GM19023 (cell line): ENCODE measurements around the gene SCG5.
"Not testable (repeated sequence)": the region's sequence is repeated elsewhere in the genome, so short reads cannot be mapped to it uniquely, and the experiment has no call there.

Source experiments
- ATAC-seq: cut with Tn5 transposase; IDR thresholded peaks from one replicate; pipeline ENCODE4 v1.9.1; 2021; ENCODE audit warnings: mild to moderate bottlenecking, moderate library complexity; ENCODE audit not compliant: unreplicated experiment

SCG5 gene

DNA sequence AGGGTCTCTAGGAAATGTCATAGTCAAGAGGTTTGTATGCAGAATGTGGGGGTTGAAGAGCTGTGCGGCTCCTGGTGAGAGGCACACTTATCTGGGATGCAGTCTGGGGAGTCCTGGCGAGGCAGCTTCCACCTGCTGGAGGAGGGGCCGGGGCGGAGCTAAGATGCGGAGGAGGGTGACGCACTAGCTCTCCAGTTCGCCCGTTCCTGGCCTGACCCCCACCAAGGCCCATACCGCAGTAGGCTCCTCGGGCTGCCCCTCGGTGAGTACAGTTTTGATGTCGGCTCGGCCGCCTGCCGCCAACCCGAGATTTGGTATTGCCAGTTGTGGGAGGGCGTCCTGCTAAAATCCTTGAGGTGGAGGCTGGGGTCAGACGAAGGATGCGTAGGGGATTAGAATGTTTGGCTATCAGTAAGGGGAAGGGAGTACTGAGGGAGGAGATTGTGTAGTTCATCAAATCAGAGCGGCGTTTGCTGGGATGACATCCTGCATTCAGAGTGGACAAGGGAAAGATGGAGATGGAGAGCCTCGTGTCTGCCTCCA lies at the start of gene SCG5:
Gene SCG5, plus strand, starts transcription at position 194 of the 543 bp plus-strand sequence. CDS start 1,883 bp downstream, outside the sequence.
- ATAC-seq = no peak

DNA sequence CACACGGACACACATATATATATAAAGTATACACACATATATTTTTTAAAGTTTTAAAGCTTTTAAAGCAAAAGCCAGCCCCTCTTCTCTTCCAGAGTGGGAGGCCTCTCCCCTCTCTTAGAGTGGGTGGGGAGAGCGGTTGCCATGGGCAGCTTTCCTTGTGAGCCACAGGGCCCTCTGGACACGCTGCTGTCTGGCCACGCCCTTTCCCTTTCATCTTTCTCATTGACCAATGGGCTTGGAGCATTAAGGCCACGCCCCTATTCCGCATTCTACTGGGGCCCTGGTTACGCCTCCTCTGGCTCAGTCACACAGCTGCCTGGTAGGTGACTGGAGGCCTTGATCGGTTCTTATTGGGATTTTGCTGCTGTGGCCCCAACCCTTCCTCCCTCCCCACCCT lies 48.4 kb upstream of the SCG5 start, which contains the start of gene GOLGA8N:
Gene GOLGA8N, plus strand, starts transcription at position 306 of the 400 bp plus-strand sequence.
- ATAC-seq = not testable (repeated sequence)

DNA sequence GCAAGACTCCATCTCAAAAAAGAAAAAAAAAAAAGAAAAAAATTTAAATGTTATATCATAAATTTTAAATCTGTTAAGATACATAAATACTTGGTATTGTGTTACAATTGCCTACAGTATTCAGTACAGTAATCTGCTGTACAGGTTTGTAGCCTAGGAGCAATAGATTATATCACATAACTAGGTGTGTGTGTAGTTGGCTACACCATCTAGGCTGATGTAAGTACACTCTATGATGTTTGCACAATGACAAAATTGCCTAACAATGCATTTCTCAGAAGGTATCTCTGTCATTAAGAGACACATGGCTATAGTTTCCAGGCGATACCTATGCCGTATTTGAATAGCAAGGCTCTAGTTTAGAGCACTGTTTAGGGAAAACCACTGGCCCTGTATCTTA lies 32.0 kb upstream of the SCG5 start:
- not testable (repeated sequence) for ATAC-seq

DNA sequence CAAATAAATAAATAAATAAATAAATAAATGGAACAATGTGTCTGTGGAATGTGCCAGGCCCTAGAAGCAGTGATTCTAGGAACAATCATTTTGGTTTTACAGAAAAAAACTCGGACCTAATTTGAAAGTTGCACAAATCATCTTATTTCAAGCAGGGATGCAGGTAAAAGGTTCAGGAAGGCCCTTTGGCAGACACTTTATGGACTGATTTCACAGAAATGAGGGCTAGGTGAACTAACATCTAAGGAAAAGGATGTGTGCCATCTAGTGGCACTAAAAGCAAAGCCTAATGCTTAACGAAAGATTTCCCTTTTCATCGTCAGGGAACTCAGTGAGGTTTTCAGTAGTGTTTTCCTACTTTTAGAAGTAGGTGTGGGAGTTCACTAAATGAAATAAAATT lies 30.8 kb upstream of the SCG5 start:
- ATAC-seq = not testable (repeated sequence)

DNA sequence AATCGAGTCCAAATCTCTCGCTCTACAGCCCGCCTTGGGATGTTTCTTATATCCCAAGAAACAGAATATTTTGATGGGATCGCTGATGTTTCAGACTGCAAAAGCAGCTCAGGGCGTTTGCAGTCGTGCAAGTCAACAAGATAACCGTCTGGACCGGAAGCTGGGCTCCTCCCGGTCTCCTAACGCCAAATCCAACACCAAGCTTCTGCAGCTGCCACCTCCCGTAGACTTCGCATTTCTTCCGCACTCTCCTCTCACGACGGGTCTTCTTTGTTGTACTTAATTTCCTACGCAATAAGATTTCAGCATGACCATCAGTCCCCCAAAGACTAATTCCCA lies 26.8 kb upstream of the SCG5 start:
- peak; percentile 14 for ATAC-seq

DNA sequence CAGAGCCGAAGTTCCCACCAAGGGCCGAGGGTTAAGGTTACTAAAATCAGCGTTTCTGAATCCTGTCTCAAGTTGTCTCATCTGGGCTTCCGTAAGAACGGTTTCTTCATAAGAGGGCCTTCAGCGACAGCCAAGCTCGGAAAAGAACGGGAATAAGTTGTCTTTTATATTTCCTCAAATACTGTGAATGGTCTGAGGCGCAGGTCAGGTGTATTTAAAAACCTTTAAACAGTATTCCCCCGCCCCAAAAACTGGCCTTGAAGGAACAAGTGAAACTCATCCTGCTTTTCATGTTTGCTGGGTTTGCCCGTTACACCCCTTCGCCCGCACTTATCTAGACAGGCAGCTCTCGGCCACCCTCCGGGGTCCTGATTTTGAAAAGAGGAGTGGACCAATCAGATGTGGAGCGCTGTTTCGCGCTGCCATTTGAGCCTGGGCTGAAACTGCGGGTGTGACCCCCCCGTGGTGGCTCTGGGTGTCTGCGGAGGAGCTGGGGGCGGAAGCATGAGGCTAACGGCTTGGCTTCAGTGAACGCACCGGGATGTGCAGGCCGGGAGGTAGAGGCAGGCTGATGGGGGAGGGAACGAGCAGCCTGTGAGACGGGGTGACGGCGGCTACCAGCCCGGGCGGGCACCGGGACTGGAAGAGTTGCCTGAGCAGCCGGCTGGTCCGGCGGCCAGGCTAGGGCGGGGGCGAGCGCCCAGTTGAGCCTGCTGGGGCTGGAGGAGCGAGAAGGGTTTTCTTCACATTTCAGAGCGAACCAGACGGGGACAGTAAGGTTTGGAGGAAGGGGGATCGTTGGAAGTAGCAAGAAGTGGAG lies 26.2 kb upstream of the SCG5 start, which contains the start of gene ARHGAP11A:
Gene ARHGAP11A, plus strand, starts transcription at position 454 of the 820 bp plus-strand sequence. CDS start 708 bp downstream, outside the sequence.
- peak; percentile 79 for ATAC-seq

- peak; percentile 21 for ATAC-seq
These were observed 25.6 kb upstream of the SCG5 start for GRCh38 chr15:32615871-32616426.

GRCh38 chr15:32636410-32636809 lies 5.1 kb upstream of the SCG5 start:
- ATAC-seq = no peak

GRCh38 chr15:32636908-32637567 lies 4.5 kb upstream of the SCG5 start:
- ATAC-seq = no peak

DNA sequence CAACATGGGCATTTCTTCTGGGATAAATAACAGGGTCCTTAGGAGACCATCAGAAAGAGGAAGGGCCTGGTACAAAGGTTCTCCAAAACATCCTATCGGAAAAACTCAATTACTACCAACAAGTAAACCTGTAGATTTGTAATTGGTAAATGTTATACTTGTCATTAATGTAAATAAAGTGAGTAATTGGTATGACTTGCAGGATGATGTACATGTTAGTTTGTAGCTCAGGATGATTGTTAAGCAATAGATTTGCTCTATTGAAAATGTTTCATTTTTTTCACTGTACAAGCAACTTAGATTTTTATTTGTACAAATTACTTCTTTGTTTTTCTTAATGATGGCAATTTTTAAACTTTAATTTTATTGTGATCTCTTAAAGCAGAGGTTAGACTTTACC lies 3.8 kb upstream of the SCG5 start:
- ATAC-seq = no peak

- no peak for ATAC-seq
These were observed 1.3 kb downstream of the SCG5 start for GRCh38 chr15:32642667-32643435.

- ATAC-seq = no peak
These were observed 2.5 kb downstream of the SCG5 start for GRCh38 chr15:32643907-32644445.

DNA sequence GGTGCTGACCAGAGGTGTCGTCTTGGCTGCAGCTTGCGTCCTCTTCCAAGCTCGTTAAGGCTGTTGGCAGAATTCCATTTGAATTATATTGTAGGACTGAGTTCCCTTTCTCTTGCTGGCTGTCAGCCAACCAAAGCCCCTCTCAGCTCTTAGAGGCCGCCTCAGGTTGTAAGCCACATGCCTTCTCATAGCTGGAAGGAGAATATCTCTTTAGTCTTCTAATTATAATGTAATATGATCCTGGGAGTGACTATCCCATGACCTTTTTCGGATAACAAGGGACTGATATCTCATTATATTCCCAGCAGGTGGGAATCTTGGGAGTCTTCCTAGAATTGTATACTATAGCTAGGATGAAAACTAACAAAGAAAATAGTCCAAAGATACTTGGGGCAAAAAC lies 4.8 kb downstream of the SCG5 start:
- no peak for ATAC-seq

DNA sequence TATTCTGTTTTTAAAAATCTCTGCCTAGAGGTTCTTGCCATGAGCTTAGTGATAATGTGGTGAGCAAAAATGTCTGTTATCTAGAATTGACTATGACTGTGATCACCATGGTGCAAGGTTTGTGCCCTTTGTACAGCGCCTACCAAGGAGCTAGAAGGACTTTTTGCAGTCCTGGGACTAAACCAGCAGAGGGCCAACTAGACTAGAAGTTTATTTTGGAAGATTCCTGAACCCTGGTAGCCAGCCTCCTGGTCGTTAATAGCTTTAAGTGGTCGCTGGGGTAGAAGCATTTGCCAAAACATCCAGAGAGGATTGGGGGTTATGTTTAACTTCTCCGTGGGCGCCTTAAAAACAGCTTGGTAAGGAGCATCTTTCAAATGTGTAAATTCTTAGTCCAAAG lies 7.8 kb downstream of the SCG5 start:
- no peak for ATAC-seq

- ATAC-seq = peak; percentile 88
These were observed 9.8 kb downstream of the SCG5 start for GRCh38 chr15:32651229-32651837.

- ATAC-seq = no peak
These were observed 10.7 kb downstream of the SCG5 start for GRCh38 chr15:32652178-32652577.

- no peak for ATAC-seq
These were observed 14.6 kb downstream of the SCG5 start for GRCh38 chr15:32656091-32656490.

DNA sequence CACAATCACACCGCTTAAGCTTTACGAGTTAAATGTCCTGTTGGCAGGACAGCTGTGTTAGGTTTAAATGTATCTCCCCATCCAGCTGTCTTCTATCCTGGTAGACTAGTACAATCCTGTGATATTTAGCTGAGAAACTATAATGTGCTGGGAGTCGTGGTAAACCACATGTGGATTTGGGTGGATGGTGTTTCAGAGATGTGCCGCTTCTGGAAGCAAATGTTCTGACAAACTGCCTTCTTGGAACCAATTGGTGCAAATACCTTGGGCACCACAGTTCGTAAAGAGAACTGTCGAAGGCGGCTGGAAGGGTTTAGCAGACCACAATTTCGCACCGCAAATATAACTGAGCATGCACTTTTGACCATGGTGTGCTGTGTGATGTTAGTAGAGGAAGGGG lies 15.0 kb downstream of the SCG5 start:
- no peak for ATAC-seq

DNA sequence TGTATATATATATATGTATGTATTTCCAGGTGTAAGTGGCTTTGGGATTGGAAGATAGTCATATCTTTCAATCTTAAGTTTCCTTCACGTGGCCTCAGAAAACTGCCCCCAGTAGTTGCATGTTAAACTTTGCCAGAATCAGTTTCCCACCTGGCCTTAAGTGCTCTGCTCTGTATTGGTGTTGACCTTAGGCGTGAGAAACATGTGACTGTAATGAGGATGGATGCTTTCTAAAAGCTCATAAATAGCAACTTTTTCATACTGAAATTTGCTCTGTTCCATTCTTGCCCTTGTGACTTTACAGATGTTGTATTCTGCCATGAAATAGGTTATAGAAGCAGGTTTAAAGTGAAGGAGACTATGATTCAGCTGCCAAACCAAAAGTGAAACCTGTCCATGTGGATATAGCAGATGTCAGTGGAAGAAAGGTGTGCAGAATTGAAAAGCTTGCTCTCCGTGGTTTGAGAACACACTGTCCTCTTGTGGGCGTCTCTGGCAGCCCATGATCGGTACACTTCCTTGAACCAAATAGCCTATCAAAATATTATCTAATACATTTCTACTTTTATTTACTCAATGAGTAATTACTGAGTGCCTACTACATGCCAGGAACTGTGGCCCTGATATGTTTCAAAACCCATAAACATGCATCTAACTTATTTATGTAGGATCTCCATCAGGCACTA lies 15.8 kb downstream of the SCG5 start:
- no peak for ATAC-seq

DNA sequence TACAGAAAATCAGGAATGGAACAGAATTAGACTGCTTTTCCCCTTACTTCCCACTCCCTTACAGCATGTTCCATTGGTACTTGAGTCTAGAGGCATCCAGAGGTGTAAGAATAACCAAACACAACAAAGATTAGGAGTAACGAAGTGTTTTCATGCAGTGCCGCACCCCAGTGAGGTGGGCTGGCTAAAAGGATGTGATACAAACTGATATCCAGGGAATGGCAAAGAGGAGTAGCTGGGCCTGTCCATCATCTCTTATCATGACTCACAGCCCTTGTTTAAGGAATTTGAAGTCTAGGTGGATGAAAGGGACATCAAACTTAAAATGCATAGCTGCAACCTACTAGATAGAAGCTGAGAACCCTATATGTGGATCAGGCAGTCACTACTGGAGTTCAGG lies 16.4 kb downstream of the SCG5 start:
- no peak for ATAC-seq
